Stimulated activated CD8-positive, alpha-beta memory T cell treated with anti-CD3 and anti-CD28 coated beads, Interleukin-4, amount 100 ng/mL, for 4 hours (primary cell): ENCODE data around the gene SRRM3.
"Not testable (repeated sequence)": the region's sequence is repeated elsewhere in the genome, so short reads cannot be mapped to it uniquely, and the experiment has no call there.

Experiments used
- DNase-seq, 2 donors: peaks; one replicate each; pipeline ENCODE4 v3.0.0-alpha.2; 2020; ENCODE audit warnings: low read depth in 2 of 2, low spot score in 1 of 2

Gene SRRM3

GRCh38 chr7:76189276-76189675 lies 12.4 kb upstream of the SRRM3 start:
- no peak for DNase-seq

DNA sequence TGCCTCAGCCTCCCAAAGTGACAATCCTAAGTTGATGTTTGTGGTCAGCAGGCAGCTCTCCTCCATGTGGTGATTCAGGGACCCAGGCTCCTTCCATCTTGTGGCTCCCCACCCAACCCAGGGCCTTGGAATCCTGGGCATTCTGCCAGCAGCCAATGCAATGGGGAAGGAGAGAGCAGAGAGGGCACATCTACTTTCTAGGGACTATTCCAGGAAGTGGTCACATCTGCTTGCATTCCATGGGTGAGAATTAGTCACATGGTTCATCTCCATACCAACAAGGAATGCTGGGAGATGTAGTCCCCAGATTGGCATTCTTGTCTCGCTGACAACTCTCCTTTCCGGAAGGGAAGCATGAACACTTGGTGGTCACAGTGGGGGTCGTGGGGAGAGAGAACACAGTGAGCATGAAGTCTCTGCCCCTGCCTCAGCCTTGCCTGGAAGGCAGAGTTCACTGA lies 9.9 kb upstream of the SRRM3 start:
- DNase-seq = no peak

GRCh38 chr7:76193466-76193865 lies 8.2 kb upstream of the SRRM3 start:
- DNase-seq = no peak

DNA sequence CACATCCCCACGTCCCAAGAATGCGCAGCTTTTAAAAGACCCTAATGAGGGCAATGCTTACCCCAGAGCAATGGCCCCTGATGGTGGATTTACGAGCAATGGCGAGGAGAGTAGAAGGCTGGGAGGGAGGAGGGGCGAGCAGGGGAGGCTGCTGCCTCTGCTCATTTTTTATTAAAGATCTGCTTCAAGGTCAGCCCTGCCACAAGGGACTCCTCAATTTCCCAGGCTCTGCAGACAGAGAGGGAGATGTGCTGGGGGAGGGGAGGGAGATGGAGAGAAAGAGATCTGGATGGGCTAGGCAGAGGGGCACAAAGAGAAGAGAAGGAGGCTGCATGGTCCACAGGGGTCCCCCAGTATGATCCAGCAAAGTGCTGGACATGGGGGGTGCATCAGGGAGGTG lies 7.8 kb upstream of the SRRM3 start:
- DNase-seq = no peak

- no peak for DNase-seq
Observed at GRCh38 chr7:76196786-76197185, 4.9 kb upstream of the SRRM3 start.

GRCh38 chr7:76198202-76198601 lies 3.5 kb upstream of the SRRM3 start:
- DNase-seq = no peak

- DNase-seq = no peak
Observed at GRCh38 chr7:76202666-76203030, 952 bp downstream of the SRRM3 start.

DNA sequence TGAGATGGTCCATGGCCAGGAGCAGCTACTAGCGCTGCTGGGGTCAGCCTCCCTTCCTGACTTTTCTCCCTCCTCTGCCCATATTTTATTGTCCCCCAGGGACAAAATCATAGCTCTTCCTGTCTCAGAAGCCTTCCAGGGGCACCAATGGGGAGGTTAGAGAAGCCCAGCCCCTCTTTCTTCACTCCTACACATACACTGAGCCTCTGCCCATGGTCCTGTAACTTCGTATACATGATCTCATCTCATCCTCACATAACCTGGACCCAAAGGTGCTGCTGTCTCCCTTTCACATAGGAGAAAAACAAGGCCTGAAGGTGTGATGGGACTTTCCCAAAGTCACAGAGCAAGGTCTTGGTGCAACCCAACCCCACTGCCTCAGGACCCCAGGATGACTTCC lies 2.5 kb downstream of the SRRM3 start:
- no peak for DNase-seq

DNA sequence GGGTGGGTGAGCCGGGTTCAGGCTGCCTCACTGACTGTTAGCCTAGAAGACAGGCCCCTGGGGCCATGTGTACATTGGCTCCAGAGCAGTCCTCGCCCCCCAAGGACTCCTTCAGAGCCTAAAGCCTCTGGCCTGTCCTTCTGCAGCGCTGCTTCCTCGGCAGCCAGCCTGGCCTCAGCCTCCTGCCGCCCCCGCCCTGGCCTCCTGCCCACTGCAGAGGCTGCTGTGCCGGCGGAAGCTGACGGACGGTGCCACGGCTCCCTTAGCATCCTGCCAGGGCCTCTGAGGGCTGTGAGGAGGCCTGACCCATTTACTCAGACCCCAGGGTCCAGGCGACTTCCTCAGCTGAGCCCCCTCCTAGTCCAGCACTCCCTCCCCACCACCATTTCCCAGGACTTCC lies 4.9 kb downstream of the SRRM3 start:
- DNase-seq = no peak

DNA sequence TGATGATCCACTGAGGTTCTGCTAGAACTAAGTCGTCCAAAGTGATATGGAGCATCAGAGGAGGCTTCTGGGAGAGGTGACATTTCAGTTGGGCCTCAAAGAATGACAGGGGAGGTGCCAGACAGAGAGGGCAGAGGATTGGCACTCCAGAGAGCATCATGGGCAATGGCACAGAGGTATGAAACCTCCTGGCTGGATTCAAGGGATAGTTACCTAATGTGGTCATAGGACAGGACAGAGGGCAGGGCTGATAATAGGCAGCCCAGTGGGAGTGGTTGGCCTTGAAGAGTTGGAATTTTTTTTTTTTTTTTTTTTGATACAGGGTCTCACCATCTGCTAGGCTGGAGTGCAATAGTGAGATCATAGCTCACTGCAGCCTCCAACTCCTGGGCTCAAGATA lies 7.6 kb downstream of the SRRM3 start:
- no peak for DNase-seq

- no peak for DNase-seq
Observed at GRCh38 chr7:76211216-76211615, 9.5 kb downstream of the SRRM3 start.

GRCh38 chr7:76215349-76215748 lies 13.7 kb downstream of the SRRM3 start:
- DNase-seq = not testable (repeated sequence)

DNA sequence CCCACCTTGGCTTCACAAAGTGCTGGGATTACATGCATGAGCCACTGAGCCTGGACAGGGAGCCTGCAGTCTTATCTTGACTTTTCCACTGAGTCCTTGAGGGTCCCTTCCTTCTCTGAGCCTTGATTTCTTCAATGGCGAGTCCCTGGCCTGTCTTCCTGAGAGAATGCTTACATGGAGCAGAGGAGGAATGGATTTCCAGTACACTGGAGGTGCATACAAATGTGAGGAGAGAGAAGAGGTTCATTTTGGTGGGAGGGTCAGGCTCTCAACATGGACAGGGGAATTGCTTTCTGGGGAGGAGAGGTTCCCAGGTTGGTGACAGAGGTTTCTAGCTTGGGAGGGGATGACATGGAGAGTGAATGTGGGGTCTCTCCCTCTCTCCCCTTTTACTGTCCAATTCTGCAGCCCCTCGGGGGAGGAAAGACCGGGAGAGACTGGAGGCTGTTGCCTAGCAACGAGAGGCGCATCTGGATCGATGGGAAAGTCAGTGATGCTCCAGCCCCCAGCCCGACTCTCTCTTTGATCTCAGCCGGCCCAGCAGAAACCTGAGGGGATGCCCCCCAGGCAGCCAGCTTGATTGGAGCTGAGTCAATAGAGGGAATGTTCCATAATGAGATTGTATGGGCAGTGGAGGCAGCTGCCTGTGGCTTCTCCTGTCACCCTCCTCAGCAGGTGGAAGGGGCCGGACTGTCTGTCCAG lies 14.8 kb downstream of the SRRM3 start:
- no peak for DNase-seq

DNA sequence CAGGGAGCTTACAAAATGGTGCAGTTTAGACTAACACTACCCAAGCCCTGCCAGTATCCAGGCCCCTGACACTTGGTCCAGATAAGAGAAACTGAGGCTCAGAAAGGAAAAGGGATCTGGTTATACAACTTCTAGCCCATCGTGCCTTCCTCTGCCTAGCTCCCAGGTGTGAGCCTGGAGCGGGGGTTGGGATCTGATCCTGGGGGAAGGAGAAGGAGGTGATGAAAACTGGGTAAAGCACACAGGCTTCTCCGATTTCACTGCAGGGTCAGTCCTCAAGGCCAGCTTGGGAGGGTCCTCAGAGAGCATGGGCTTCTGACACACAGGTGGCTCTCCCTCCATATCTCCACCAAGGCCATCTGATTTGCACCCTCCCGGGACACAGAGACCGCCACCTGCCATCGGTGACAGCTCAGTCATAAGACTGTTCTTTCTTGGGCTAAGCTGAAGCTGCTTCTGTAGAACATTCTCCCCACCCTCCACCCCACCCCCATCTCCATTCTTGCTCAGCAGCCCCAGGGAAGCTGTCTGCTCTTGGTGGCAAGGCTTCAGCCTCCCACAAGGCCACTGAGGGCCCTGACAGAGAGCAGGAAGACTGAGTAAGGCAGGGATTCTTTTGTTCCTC lies 16.4 kb downstream of the SRRM3 start:
- no peak for DNase-seq

DNA sequence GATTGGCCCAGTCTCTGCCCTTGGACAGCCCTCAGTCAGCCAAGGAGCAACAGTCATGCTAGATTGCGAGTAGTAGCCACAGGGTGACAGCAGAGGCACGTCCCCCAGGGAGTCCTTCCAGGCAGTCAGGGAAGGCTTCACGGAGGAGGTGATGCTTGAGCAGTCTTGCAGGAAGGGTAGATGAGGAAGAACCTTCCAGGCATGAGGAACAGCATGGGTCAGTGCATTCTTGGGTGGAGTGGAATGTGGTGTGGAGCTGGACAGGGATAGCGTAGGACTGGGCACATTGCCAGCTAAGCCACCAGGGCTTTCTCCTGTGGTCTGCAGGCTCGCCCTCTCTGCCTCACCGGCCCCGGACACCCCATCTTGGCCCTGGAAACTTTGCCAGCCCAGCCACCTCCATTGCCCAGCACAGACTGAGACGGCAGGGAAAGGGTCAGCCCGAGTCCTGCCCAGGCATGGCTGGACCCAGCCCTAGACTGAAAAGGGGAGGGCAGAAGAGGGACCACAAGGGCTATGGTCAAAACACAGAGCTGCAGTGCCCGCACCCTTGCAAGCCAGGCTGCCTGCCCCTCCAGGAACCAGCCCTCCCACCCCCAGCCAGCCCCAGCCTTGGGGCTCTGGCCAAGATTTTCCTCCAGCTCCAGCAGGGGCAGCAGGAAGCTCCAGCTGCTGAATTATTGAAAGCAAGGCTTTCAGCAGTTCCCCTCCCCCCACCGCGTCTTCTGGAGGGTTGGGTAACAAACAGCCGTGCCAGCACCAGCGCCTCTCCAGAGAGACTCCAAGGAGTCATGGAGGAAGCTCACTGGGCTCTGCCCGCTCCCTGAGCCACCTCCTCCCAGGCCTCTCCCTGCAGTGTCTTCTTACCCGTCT lies 18.7 kb downstream of the SRRM3 start:
- no peak for DNase-seq

DNA sequence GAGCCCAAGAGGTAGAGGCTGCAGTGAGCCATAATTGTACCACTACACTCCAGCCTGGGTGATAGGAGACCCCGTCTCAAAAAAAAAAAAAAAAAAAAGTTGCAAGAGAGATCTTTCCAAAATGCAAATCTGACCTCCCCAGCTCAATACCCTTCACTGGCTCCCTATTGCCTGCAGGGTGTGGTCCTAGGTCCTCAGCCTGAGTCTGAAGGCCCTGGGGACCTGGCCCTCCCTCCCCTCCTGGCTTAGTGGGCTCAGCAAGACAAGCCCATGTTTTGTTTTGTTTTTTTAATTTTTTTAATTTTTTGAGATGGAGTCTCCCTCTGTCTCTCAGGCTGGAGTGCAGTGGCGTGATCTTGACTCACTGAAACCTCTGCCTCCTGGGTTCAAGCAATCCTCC lies 20.6 kb downstream of the SRRM3 start:
- no peak for DNase-seq

- DNase-seq = no peak
Observed at GRCh38 chr7:76222839-76223238, 21.1 kb downstream of the SRRM3 start.

- no peak for DNase-seq
Observed at GRCh38 chr7:76223286-76223972, 21.7 kb downstream of the SRRM3 start.

DNA sequence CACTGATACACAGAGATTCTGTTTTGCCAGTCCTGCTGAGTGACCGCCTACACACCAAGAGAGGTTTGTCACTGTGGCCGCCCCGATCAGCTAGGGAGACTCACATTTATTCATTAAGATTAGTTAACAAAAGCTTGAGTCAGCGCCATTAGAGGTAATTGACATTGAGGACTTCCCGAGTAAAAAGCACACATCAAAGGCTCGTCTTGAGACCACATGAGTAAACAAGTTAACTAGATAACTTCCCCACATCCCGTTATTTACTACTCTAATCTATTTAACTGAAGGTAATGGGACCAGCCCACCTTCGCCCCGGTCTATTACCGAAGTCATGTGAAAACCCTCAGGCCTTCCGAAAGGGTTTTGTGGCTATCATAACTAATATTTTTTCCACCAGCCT lies 23.0 kb downstream of the SRRM3 start:
- no peak for DNase-seq

DNA sequence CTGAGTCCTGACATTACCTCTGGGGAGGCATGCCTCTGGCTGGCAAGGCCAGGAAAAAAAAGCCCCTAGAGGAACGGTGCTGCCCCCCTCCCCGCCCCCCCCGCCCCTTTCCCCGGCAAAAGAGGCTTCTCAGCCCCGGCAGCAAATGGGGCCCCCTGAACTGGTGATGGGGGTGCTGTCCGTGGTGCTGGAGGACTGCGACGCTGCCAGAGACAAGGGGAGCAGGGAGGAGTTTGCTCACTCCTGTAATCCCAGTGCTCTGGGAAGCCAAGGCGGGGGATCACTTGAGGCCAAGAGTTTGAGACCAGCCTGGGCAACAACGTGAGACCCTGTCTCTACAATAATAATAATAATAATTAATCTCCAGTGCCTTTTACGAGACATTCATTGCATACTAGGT lies 23.7 kb downstream of the SRRM3 start:
- DNase-seq = no peak

DNA sequence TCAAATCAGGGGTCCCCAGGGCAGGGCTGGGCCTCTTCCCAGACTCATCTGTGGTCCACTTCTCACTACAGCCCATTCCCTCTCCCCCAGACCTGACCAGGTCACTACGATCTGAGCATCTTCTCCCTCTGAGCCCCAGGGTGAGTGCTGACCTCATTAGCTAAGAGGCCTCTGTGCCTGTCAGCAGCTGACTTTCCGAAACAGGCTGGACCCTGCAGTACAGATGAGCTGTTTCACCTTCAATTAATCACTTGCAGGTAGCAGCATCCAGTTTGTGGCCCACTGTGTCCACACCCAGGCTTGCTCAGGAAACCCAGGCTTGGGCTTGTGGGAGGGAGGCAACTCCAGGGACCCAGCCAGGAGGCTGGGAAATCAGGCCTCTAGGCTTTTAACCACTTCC lies 24.3 kb downstream of the SRRM3 start:
- DNase-seq = no peak
